DMS79 treated with DMSO at 0.1 percent for 48 hours (cell line): ENCODE results near the gene MCC.
A peak's percentile ranks its signal among the peaks of the same experiment; 100 is the strongest.

ENCODE experiments used
- DNase-seq: peaks from one replicate; lab custom pipeline; 2025; lab: John Stamatoyannopoulos, UW

Gene MCC

DNA sequence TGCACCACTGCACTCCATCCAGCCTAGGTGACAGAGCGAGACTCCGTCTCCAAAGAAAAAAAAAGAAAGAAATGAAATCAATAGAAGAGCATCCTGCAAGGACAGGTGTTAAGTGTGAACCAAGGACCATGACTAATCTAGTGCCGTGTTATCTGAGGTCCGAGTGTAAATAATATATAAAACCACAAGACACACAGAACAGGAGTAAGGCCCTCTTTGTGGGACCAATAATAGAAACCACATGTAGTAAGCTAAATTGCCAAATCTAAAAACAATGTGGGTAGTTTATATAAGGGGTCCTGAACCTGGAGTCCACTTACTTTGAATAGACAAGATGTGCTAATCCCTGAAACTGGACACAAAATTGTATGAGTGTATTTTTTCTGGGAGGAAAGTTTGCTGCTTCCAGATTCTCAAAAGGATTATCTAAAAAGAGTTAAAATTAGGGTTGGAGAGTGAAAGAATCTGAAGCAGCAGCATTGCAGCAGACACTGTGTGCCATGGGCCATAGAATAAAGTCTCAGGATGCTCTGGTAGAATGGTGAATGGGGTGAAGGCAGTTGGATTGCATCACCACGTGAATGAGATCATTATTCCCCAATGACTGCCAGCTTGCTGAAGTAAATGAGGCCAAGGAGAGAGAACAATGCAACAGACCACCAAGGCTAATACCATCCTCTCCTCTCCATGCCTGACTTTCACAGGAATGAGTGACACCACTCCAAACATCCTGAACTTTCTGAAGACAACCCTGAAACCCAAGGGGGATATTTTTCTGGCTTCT, 288.9 kb downstream of the MCC start:
- DNase-seq, result no peak

DNA sequence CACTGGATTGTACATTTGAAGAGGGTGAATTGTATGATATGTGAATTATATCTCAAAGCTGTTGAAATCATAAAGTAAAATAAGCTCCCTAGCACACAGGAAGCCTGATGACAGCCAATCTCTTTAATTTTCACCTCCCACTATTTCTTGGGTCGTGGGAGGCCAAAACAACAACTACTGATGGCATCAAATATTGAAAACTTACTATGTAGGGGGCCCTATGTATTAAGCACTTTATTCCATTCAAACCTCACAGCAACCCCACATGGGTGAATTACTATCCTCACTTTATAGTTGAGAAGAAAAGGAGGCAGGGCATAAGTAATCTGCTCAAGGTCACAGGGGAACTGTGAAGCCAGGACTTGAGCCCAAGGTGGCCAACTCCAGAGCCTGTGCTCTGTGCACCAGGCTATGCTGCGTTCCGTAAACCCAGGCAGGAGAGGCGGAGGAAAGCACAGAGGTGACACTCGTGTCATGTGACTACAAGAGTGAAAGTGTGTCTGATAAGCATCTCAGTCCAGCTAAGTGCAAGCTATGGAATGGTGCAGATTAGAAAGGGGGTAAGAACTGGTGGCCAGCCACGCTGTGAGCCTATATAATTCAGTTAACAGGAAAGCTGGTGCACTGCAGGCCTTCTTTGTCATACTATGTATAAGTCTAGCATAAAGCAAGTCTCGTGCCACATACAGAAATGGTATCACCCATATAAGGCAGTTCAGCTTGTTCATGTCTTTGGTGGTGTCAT, 290.6 kb downstream of the MCC start:
- DNase-seq, result no peak

DNA sequence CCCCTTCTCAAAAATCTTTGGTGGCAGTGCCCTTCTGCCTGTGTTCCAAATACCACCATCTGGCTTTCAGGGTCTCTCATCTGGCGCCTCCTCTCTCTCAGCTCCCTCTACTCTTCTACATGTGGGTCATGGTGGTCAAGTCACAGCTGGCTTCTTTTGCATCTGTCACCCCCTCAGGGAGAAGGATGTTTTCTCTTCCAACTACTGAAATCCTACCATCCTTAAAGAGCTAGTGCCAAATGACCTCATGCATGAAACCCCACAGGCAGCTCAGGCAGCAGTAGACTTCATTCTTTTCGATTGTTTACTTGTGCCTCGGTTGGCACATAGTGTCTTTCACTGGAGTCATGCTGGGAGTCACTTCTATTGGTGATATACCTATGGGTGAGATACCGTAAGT, 292.5 kb downstream of the MCC start:
- no peak for DNase-seq

DNA sequence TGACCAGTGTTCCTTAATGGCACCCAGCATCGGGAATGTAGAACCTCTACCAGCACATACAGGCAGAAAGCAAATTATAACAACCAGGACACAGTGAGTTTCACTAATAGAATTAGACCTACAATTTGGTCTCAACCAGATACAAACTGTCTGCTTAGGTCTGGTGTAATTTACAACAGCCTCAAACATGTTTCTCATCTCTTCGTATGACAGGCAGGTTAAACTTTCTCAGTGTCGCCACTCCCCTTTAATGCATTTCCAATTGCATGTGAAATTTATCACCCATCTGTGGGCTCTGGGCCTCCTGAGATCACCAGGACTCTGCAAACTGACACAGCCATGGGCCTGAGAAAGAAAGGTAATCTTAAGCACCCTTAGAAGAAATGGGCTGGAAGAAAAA, 293.0 kb downstream of the MCC start:
- DNase-seq, result no peak

DNA sequence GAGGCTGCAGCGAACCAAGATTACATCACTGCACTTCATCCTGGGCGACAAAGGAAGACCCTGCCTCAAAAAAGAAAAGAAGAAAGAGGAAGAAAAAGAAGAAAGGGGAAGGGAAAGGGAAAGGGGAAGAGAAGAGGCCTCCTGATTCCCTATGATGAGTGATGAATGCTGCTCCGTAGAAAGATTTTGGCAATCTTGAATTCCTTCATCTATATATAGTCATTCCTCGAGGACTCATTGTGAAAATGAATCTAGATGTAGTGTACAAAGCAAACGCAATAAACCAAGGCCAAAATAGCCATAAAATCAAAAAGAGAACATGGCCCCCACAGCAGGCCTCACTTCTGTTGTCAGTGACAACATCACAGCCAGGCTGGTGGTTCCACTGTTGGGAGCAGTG, 293.7 kb downstream of the MCC start:
- DNase-seq, result no peak

DNA sequence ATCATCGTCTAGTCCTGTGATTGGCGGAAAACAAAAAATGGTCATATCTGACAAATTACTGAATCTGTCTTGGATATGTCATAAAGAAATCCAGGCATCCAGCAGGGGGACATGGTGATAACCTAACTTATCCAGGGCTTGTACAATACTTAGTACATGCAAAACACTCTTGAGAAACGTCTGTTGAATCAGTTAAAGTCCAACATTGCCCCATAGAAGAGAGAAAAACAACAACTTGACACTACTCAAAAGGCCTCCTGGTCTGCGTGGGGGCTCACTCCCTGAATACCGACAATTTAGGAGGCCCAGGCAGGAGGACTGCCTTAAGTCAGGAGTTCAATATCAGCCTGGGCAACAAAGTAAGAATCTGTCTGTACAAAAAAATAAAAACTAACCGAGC, 294.1 kb downstream of the MCC start:
- no peak for DNase-seq

DNA sequence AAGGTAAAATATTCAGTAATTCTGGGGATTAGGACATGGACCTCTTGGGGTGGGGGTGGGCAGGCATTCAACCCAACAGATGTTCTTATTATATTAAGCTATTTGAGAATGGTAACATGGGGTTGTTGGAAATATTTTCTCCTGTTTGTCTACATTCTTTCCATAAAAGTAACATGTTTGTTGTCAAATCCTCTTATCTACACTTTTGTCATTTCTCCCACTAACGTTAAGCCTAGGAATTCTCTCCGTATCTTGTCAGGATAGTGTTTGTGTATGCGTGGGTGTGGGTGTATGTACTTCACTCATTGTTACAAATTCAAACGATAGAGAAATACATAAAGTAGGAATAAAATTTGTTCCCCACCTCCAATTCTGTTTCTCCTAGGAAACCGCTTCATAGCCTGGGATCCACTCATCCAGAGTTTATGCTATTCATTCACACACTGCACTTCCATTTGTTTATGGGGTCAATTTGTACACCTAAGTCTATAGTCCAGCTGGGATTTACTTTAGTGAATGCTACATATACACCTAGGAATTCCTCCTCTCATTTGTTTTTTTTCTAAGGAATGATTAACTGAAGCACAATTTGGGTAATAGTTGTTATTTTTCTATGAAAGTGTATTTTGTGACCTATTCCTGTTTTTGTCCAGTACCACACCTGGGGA, 294.8 kb downstream of the MCC start:
- no peak for DNase-seq

DNA sequence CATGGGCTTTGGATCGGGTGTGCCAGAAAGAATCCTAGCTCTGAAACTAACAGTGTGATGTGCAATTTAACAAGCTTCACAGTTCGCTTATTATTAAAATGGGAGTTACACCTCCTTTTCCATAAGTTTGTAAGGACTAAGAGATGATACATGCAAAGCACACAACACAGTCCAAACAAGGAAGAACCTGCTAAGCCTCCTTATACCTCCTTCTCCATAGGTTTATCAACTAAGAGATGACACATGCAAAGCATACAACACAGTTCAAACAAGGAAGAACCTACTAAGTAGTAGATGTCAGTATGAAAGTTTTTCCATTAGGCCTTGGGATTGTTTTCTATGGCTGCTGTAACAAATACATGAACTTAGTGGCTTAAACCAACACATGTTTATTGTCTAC, 295.7 kb downstream of the MCC start:
- no peak for DNase-seq

DNA sequence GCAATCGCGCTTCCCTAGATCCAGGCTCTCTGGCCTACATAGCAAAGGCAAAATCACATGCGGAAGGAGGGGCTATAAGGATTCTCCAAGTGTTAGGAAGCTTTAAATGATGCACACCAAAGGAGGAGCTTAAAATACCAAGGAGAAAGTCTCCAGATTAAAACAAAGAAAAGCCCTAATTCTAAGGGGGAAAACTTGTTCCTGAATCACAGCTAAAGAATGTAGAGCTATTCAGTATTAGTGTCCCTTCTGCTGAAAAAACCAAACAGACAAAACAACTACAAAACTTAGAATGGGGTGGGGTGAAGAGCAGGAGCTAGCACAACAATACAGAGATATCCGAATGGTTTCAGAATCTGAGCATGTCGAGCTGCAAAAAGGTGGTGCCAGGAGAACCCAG, 297.9 kb downstream of the MCC start:
- no peak for DNase-seq

DNA sequence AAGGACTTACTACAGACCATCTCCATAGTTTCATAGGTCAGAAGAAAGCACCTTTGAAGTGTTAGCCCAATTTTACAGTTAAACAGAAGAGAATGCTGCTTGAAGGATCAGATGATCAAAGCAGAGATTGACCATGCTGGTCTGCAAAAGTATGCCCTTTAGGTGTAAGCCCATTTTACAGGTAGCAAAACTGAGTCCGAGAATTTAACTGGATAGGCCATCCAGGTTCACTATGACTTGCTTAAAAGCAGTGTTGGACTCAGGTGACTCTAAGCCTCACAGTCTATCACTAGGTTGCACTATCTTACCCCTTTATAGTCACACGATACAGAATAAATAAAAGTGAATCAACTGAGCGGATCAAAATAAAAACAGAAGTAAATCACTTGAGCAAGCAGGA, 299.0 kb downstream of the MCC start:
- DNase-seq, result no peak

DNA sequence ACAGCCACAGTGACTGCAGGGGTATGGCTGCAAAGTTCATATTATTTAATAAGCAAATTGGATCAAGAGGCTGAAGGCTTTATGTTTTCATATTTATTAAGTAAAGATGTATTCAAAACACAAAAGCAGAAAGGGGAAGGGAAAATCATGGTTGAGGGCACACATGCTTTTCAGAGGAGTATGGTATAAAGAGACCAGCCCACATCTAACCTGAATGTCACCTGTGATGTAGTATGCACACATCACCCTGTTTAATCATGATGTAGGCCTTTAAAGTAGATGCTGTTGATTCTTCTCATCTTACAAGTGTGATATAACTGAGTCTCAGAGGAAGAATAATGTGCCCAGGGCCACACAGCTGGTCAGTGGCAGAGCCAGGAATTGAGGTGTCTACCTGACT, 299.8 kb downstream of the MCC start:
- no peak for DNase-seq

DNA sequence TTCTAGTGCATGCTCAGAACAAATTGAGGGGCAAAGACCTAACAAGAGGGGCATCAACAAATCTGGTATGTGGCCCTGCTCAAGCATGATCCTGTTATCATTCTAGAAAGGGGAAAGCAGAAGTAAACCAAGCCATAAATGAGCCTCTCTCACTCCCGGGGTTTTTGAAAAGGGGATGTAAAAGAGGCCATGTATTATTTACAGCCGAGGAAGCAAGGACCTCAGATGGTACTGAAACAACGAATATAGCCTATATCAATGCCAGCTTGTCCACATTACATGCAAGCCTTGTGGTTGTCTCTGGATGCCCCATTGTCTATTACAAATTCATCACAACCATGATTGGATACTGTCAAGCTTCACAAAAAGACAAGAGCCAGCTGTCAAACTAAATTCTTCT, 300.3 kb downstream of the MCC start:
- DNase-seq, result no peak

DNA sequence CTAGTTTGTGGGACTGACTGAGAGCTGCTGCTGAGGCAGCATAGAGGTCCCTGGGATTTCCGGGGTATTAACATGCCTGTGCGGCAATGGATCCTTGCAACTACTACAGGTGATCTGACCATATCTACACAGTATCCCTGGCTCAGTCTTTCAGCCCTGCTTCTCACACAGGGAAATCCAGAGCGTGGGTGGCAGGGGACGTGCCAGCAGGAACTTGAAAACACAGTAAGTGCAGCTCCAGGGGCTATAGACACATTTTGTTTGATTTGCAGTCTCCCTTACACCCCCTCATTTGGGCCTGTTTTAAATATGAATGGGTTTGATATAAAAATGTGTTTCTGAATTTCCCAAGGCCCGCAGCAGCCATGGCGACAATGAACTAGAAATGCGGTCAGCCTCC, 302.2 kb downstream of the MCC start:
- no peak for DNase-seq

DNA sequence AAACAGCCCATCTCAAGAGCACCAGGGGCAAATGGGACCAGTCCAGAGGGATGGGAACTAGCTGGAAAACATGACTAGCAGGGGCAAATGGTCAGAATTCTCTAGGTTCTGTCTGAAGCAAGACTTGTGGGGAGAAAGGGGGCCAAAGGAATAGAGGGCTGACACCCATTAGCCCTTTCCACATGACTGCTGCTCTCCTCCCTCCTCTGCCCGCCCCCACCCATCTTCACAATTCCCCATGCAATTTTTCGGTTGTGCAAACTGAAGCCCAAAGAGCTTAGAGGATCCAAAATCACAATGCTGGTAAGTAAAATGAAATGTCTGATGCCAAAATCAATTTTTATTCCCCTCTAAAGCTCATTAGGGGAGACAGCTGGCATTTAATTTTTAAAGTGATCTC, 304.6 kb downstream of the MCC start:
- no peak for DNase-seq

DNA sequence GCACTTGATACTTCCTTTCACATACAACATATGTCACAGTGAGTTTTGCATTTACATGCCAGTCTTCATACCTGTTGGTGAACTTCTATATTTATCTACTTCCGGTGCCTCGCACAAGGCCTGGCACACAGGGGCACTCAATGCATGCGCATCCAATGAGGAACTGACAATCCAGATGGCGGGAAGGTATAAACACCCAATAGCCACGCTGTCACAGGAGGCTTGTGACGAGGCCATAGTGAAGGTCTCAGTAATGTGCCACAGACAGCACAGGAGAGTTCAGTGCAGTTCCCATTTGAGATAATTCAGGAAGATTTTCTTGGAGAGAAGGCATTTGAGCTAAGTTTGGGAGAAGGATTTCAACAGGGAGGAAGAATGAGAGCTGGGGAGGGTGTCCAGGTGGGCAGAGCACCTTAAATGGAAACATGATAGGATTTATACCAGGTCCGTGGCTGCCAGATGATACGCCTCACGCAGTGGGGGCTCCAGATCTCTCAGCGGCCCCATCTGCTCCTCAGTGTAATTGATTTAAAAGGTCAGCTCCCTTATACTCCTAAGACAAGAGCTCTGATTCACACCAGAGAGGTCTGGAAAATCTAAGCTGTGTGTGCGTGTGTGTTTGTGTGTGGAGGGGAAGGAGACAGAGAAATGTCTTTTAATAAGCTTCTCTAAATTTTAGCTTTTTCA, 305.5 kb downstream of the MCC start:
- DNase-seq, result no peak

DNA sequence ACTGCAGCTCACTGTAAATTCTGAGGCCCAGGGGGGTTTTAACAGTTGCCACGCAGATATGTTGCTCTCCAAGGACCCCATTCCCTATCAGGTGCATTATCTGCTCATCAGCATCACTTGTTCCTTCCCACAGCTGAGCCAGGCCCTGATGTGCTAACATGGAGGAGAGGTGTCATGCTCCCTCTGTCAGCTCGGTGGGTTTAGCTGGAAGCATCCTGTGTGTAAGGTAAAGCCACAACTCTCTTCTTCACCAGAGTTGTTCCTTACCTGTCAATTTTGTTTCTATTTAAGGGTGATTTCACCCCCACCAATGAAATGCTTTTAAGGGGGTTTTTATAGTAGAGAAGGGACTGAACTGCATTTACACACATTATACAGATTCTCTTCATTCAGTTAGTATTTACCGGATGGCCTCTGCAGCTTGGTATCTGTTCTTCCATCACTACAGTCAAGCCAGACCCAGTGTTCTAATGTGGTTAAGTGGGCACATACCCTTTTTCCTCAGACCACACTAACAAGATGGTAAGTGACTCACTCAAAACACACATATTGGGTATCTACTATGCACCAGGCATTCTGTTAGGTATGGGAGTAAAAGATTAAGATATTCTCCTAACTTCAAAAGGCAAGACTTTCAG, 306.3 kb downstream of the MCC start:
- DNase-seq, result no peak

DNA sequence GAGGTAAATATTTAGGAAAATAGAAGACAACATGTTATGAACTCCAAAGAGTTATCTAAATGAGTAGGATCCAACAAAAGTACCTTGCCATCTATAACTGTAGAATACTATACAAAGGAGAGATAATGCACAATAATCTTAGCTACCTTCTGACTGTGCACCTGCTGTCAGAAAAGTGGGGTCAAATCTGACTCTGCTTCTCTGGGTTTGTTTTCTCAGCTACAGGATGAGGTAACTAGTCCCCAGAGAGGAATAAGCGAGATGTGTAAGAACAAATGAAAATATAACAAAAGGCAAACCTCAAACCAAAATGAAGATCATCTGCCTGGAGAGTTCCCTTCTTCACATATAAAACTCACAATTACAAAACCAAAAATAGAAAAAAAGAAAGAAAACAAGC, 306.8 kb downstream of the MCC start:
- no peak for DNase-seq

DNA sequence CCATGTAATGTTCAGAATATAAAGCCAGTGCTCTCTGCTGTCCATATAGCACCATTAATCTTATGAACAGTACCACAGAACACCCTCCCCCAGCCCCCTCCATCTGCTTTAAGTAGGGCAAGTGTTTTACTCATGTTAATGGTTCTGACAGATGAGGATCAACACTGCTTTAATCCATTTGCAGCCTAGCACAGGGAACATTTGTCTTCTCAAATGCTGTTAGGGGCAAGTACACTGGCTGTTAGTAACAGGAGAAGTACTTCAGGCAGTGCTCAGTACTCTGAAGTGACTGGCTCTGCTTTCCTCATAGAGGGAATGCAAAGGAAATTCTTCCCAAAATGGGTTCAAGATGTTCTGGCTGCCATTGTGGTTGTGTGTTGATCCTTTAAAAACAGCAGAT, 309.1 kb downstream of the MCC start:
- no peak for DNase-seq

DNA sequence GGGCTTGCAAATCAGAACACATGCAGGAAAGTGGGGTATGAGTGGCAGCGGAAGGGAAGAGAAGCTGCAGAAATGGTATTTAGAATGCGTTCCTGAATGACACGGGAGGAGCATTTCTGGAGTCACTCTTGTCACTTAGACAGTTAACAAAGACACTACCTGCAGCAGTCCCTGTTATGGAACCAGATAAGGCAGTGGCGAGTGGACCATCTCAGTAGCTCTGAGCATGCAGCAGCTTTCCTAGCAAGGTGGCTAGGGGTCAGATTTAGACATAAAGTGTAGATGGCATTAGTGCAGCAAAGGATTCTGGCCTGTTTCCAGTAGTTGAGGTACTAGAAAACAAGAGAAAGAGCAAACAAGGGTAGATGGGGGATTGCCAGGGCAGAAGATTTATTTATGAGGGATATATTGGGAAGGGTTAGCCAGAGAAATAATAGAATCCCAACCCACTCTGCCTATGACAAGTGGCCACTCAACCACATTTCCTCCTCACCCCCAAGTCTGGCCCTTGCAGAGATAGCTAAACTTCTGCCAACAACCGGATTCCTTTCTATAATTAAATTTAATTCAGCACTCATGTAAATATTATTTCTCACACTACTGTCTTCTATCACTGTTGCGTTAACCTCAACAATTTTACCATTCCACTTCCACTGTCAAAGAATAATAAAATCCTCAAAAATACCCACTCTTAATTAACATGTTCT, 310.0 kb downstream of the MCC start:
- DNase-seq, result peak; percentile 27

DNA sequence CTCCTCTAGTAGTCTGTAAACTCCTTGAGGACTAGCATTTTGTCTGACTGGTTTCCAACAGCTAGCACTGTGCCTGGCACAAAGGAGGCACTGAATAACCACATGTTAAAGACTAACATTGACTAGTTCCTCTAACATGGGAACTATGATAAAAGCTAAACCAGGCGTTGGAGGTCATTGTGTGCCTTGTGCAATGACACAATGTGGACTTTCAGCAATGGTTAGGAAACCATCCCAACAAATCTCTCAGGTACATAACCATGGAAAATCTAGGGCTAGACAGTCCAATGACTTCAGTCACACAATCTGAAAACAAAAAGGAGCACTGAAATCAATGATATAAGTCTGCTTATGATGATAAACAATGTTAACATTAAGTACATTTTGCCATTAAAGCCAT, 311.0 kb downstream of the MCC start:
- DNase-seq, result no peak

DNA sequence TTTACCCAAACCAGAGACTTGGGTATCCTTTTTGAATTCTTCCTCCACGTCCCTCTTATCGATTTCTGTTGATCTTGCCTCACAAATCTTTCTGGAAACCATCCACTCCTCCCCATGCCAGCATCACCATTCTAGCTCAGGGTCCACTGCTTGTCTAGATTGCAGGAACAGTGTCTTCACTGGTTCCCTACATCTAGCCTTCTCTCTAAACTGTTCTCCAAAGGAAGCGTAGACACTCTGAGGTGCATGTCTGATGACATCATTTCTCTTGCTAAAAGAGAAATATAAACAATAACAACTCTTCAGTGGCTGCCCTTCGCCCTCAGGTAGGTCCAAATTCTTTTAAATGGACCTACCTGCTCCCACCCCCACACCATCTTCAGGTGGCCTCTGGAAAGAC, 311.5 kb downstream of the MCC start:
- no peak for DNase-seq

DNA sequence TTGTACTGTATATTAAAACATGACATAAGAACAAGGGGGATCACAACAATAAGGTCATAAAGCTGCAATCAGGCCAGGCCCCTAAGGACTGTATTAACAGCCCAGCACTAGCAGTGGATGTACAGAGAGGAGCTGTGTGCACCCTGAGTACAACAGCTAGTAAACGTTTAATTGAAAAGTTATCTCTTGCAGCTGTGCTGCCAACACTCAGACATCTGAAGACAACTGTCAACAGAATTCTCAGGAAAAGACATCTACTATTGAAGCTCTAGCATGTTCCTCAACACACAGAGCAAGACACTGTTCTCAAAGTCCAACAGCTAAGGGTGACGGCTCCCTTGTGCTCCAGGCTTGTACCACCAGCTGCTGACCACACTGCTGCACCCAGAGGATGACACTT, 312.1 kb downstream of the MCC start:
- no peak for DNase-seq
